T-helper 9 cell (primary cell): ENCODE measurements around the gene NOTCH1.
"Not testable (repeated sequence)": the region's sequence is repeated elsewhere in the genome, so short reads cannot be mapped to it uniquely, and the experiment has no call there.

Experiments
- DNase-seq: peaks from one replicate; pipeline ENCODE4 v3.0.0-alpha.2; 2020
- total RNA-seq, 2 donors: gene quantifications; one replicate each; lab custom pipeline; 2026; lab: John Stamatoyannopoulos, UW

The NOTCH1 gene
- 117 to 174 reads per million in 2 donors for total RNA-seq

DNA sequence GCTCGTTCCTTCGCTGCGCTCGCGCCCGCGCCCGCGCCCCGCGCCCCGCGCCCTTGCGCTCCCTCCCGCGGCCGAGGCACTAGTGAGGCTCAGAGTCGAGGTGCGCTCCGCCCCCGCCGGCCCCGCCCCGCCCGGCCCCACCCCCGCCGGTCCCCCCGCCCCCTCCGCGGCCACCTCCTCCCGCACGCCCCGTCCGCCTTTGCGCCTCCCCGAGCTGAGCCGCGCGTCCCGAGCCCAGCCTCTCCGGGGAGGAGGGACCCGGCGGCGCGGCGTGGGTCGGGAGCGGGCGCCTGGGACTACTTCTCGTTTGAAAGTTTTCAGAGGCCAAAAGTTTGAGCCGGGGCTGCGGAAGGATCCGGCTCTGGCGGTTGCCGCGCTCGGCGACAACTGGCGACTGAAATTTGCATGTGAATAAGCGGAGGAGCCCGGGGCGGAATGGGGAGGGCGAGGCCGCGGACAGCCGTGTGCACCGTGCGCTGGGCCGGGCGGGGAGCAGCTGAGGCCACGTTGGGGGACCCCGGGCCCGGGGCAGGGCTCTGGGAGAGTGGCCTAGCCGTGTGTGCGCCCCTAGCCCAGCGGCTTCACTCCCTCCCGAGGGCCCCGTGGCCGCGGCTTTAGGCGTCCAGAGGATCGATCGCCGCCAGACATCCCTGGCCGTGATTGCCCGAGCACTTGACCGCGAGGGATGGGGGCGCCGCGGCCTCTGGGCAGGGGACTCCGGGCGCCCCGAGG is at the start of gene NOTCH1:
TSS of gene NOTCH1 (minus strand) at position 84 of the 732 bp plus-strand sequence. CDS start 262 bp downstream, outside the sequence.
- peak; percentile 79 for DNase-seq

DNA sequence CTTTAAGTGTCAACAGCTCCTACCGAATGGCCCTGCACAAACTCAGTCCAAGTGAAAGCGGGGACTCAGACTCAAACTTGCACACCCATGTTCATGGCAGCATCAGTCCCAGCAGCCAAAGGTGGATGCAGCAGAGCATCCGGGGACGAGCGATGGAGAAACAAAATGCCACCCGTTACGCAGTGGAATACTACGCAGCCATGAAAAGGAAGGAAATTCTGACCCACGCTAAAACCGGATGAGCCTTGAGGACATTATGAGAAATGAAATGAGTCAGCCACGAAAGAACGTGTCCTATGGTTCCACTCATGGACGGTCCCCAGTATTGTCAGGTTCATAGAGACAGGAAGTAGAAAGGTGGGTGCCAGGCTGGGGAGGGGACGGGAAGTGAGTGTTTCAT is 48.6 kb upstream of the NOTCH1 start:
- DNase-seq: no peak

DNA sequence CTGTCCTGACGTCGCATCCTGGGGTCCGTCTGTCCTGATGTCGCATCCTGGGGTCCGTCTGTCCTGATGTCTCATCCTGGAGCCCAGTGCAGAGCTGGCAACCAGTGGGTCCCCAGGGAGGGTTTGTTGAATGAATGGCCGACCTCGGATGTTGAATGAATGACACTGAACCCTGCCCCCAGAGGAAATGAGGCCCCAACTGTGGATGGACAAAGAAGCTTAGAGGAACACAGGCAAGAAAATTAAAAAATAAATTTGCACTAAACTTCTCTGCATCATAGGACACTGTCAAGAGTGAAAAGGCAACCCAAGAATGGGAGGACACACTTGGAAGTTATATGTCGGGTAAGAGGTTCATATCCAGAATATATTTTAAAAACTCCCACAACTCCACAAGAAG is 47.7 kb upstream of the NOTCH1 start:
- DNase-seq: no peak

DNA sequence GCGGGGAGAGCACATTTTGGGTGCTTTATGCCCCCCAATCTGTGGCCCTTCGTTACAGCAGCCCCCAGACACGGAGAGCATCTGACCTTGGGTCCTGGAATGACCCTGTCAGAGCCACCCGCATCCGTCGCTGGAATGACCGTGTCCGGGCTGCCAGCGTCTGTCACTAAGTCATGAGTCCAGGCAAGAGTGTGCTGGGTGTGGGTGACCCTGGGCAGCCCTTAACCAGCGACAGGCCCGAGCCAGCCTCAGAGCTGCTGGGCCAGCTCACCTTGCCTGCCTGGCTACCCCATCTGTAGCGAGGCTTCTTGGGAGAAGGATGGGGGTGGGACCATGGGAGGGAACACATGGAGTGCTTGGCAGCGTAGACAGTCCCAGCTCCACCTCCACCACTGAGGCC is 46.8 kb upstream of the NOTCH1 start:
- DNase-seq: no peak

DNA sequence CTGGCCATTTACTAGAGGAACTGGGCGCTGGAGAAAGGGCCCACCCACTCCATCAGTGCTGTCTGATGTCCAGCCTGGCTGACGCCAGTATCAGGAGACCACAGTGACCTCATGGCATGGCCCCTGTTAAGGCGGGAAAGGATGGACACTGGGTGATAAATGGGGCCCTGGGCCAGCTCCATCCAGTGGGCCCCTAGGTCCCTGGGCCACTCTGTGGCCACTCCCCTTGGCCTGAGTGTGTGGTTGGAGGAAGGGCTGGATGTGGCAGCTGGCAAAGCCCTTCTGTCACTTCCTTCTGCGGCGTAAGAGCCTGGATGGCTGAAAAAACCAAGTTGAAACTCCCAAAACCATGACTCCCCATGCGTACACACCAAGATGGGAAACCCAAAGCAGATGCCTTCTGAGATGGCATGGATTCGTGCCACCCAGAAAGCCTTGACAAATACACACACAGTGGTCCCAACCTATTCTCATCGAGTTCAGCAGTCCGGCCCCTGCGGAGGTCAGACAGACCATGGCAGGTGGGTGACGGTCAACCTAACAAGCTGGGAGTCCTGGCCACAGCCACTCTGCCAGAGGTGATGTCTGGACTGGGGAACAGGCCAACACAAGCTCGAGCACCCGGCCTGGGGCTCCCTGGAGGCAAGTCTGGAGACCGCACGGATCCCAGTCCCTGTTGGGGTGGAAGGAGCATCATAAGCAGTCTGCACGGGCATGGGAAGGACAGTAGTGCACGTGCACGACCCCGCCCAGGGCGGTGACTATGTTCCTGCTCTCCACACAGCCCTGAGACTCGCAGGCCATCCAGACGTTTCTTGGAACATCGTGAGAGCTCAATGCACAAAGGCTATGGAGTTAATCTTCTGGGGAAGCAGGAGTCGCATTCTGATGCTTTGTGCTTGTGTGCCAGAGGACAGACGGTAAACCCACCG is 45.2 kb upstream of the NOTCH1 start:
- no peak for DNase-seq

DNA sequence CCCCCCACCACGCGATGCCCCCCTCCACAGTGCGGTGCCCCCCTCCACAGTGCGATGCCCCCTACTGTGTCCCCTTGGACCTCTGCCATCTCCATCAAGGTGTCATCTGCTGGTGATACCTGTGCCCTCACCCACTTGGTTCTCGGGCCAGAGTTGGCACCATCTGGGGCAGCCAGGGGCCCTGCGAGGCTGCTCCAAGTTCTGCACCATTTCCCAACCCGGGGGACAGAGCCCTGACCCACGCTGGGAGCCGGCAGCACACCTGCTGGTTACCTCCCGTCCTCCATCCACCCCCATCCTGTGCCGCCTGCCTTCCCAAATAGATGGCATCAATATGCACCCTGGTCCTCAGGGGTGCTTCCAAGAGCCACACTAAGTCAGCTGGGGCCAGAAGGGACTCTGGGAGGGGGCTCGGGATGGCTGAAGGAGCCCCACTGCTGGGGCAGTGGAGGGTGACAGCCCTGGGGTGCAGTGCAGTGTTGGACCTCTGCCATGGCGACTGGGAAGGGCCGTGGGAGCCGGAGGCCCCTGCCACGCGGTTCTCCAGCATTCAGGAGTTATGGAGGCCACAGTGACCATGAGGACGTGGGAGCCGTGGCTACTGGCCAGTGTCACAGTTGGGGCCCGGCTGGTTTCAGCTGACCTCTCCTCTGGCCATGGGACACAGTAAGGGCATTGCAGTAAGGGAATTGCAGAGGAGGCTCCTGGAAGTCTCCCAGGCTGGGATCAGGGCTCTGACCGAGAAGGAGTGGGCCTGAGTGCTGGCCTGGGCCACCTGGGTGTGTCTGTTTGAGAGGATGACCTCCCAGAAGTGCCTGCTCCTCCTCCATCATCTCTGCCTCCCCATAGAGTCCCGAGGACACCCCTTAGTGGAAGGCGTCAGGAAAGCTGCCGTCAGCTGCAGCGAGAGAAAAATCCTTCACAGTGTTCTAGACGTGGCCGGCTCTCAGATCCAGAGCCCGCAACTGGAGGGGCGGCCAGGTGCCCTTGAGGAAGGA is 44.2 kb upstream of the NOTCH1 start:
- no peak for DNase-seq

DNA sequence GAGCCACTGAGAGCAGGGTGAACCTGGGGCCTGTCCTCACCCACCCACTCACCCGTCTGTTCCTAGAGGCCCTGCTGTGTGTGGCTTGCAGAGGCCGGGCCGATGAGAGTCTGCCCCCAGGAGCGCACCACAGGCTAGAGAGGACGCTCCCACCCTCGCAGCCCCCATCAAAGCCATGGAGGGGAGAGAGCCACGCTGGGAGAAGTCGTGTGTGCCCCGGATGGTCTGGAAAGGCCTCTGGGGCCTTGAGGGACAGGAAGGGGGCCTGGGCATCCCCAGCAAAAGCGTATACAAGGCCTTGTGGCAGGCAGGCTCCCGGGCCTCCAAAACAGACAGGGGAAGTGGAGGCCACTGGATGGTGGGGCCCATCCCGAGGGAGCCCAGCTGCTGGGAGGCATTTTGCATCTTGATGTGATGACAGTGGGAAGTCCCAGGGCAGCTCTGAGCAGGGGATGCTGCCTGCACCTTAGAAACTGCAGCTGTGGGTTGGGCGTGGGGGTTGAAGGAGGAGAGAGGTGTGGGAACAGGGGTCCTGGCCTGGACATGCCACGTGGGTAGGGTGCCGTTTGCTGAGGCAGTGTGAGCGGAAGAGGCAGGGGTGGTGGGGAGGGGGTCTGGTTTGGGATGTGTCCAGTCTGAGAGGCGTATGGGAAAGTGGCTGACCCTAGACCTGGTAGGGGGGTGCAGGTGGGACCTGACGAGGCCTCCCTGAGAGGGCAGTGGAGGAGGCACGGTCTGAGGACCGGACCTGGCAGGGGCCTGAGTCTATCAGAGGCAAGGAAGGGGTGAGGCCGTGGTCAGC is 43.0 kb upstream of the NOTCH1 start:
- DNase-seq: no peak

DNA sequence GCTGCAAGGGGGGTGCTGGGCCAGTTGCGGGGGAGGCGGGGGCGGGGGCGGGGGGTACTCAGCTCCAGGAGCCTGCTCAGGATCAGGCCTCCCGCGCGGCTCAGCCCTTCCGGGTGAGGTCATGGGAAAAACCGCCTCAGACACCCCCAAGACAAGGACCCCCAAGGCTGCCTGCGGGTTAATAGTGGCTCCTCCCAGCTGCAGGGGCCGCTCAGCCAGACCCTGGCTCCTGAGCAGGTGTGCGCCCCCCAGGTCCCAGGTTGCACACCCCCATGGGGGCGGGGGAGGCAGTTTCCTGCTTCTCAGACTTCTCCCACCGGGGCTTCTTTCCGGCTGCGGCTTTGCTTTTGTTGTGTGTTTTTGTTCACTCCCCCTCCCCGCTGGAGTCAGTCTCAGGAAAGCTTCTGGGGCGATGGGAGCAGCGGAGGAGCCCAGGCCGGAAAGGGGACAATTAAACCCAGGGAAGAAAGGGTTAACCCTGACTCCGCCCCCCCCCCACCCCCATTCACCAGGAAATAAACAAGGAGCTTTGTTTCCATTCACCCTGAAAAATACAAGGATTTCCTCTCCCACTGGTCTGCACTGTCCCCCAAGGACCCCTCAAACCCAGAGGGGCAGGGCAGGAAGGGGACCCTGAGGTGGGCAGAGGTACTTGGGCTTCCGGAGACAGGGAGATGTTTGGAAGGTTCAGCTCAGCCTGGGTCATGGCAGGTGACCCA is 42.3 kb upstream of the NOTCH1 start:
- DNase-seq: no peak

DNA sequence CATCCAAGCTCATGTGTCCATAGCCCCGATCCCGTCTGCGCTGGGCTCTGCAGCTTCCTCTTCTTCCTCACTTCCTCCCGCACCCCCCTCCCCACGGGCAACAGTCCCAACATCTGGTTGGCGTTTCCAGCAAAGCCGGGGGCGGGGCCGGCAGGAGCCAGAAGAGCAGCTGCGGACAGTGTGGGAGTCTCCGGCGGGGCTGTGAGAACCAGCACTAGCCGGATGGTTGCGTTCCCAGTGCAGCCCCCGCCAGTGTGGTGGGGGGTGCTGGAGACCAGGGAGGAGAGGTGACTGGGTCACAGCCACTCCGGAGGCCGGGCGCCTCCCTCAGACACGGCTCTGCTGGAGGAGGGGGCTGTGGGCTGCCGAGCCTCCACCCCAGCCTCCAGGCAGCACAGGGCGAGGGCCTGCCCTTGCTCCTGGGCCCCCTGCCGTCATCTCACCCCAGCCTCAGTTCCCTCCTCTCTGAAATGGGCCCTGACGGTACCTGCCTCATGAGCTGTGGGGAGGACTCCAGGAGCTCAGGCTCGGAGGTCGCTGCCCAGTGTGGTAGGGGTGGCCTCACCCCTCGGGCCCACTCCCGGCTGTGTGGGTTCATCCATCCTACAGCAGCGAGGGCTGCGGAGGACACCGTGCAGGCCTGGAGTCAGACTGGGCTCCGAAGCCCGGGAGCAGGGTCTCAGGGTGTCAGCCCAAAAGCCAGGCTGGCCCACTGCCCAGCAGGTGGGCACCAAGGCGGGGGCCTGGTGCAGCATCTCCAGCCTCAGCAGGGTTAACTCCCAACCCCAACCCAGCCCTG is 41.5 kb upstream of the NOTCH1 start:
- DNase-seq: no peak

DNA sequence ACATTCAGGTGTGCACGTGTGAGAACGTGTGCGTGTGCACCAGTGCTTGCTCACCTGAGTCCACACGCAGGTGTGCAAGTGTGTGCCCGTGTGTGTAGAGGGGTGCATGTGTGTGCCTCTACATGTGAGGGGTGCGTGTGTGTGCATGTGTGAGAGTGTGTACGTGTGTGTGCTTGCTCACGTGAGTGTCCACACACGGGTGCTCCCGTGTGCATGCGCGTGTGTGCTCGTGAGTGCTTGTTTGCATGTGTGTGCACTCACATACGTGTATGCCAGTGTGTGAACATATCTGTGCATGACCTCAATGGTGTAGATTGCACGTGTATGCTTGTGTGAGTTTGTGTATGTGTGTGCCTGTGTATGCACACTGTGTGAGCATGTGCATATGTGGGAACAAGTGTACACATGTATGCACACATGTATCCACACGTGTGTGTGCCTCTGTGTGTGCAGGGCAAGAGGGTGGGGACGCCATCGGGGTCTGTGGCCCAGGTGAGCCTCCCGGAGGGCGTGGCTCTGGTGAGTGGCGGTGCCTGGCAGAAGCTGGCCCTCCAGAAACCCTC is 40.6 kb upstream of the NOTCH1 start:
- no peak for DNase-seq

DNA sequence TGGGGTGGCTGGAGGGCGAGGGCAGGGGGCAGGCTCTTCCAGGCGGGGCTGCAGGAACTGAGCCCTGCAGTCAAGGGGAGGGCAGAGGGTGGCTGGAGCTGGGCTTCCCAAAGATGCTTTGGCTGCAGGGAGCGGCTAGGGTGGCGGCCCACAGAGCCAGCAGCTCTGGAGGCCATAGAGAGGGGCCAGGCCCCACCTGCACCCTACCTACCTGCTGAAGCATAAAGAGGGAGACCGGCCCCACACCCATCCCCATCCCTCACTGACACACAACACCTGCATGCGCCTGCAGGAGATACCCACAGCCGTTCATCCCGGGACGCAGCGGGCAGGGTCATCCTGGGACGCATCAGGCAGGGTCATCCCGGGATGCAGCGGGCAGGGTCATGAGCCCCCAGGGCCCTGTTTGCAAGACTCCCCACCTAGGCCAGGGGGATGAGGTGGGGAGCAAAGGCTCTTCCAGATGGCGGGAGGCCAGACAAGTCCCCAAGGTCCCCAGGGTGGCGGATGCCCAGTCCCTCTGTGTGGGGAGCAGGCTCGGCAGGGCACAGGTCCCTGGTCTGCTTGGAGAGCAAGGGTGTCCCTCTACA is 39.8 kb upstream of the NOTCH1 start:
- no peak for DNase-seq

DNA sequence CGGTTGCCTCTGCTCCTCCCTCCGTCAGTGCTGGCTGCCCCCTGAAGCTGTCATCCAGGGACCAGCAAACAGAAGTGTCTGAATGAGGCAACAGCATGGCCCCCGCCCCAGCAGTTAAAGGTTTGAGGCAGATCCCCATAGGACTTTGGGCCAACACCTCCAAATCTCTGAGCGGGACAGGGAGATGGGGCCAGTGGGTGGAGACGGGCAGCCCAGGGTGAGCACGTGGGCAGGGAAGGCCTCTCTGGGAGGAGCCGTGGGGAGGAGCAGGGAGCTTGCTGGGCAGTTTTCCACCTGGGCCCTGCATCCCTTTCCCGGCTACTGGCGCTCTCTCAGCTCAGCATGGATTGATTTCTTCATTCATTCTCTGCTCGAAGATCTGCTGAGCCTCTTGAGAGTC is 39.1 kb upstream of the NOTCH1 start:
- no peak for DNase-seq

DNA sequence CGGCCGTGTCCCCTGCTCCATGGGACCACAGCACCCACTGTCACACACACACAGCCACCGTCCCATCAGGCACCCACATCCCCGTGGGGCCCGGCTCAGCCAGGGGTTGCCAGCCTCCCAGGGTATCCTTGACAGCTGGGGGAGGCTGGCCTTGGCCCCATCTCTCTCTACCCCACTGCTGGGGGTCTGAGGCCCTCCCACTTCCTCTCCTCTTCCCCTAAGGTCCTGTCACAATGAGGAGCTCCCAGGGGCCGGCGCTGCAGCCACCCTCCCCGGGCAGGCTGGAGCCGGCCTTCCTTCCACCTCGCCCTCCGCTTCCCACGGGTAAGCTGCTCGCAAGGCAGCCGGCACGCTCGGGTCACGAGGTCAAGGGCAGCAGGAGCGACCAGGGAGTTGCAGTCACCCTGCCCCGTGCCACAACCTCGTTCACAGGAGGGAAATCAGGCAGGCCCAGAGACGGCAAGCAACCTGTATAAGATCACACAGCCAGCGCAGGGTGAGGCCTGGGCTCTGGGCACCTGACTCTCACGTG is 38.6 kb upstream of the NOTCH1 start:
- no peak for DNase-seq

DNA sequence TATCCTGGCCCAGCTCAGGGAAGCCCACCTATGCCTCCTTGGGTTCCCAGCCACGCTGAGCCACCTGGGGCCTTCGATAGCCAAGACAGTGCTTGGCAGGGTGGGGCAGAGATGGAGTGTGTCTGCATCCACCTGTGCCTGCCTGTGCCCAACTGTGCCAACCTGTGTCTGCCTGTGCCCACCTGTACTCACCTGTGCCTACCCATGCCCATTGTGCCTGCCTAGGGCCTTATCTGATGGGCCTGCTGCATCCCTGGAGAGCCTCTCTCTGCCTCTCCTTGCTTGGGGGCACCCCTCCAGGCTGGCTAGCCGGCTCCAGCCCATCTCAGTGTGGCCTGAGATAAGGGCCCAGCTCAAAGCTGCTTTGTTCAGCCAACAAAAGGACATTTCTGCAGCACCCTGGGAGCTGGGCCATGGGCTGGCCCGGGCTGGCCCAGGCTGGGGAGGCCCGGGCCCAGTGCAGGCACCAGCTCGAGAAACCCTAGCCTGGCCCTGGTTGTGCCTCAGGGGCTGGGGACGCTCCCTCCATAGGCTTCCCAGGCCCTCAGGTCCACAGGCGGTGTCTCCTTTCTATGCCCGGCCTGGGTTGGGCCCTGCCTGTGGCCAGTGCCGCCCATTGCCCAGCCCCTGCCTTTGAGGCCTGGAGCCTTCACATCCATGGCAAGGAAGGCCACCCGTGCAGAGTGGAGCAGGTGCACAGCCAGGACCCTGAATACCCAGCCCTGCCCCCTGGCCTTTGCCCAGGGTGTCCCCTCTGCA is 37.3 kb upstream of the NOTCH1 start:
- no peak for DNase-seq

DNA sequence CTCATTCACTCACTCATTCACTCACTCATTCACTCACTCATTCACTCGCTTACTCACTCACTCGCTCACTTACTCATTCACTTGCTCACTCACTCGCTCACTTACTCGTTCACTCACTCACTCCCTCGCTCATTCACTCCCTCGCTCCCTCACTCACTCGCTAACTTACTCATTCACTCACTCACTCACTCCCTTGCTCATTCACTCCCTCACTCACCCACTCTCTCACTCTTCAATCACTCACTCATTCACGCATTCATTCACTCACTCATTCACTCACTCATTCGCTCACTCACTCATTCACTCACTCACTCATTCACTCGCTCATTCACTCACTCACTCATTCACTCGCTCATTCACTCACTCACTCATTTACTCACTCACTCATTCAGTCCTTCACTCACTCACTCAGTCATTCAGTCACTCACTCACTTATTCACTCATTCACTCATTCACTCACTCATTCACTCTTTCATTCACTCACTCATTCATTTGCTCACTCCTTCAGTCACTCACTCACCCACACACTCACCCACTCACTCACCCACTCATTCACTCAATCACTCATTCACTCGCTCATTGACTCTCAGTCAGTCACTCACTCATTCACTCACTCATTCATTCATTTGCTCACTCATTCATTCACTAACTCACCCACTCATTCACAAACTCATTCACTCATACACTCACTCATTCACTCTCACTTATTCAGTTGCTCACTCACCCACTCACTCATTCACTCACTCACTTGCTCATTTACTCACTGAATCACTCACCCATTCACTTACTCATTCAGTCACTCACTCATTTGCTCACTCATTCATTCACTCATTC is 36.0 kb upstream of the NOTCH1 start:
- no peak for DNase-seq

DNA sequence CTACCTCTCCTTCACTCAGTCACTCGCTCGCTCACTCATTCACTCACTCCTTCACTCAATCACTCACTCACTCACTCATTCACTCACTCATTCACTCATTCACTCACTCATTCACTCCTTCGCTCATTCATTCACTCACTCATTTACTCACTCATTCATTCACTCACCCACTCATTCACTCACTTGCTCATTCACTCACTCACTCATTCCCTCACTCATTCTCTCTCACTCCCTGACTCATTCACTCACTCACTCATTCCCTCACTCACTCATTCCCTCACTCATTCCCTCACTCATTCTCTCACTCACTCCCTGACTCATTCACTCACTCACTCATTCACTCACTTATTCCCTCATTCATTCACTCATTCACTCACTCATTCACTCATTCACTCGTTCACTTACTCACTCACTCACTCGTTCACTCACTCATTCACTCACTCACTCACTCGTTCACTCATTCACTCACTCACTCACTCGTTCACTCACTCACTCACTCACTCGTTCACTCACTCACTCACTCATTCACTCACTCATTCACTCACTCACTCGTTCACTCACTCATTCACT is 33.9 kb upstream of the NOTCH1 start:
- not testable (repeated sequence) for DNase-seq
